ENCODE measurements around the gene STX1B. TPM values are rescaled to one million over a fixed set of nuclear protein-coding genes. Genes with fewer than 3 reads are reported as not detected.

Gene STX1B
- total RNA-seq, 1 donor from 2014 or later: 4.5 TPM

- Mint-ChIP-seq H3K27ac (ENCODE audit: unreplicated experiment) (peak overlapping the region; percentile 99), H3K4me1 (ENCODE audit: unreplicated experiment) (peaks cover 28% of the 10 kb centered on the region), H3K36me3 (ENCODE audit: unreplicated experiment) (peaks cover 20% of the 10 kb centered on the region), H3K9me3 (ENCODE audit: unreplicated experiment) (no peaks in the 10 kb centered on the region), H3K27me3 (ENCODE audit: unreplicated experiment) (no peaks in the 10 kb centered on the region), H3K4me3 (ENCODE audit: unreplicated experiment) (peak overlapping the region; percentile 90)
- TF ChIP-seq, protein P1, sequence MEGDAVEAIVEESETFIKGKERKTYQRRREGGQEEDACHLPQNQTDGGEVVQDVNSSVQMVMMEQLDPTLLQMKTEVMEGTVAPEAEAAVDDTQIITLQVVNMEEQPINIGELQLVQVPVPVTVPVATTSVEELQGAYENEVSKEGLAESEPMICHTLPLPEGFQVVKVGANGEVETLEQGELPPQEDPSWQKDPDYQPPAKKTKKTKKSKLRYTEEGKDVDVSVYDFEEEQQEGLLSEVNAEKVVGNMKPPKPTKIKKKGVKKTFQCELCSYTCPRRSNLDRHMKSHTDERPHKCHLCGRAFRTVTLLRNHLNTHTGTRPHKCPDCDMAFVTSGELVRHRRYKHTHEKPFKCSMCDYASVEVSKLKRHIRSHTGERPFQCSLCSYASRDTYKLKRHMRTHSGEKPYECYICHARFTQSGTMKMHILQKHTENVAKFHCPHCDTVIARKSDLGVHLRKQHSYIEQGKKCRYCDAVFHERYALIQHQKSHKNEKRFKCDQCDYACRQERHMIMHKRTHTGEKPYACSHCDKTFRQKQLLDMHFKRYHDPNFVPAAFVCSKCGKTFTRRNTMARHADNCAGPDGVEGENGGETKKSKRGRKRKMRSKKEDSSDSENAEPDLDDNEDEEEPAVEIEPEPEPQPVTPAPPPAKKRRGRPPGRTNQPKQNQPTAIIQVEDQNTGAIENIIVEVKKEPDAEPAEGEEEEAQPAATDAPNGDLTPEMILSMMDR (IDR thresholded peaks at IDR 0.05): peak; percentile 48
- peak; percentile 93 for DNase-seq (ENCODE audit: extremely low spot score, unreplicated experiment)
Measured at GRCh38 chr16:30956601-30957455, 53.6 kb downstream of the STX1B start.

DNA sequence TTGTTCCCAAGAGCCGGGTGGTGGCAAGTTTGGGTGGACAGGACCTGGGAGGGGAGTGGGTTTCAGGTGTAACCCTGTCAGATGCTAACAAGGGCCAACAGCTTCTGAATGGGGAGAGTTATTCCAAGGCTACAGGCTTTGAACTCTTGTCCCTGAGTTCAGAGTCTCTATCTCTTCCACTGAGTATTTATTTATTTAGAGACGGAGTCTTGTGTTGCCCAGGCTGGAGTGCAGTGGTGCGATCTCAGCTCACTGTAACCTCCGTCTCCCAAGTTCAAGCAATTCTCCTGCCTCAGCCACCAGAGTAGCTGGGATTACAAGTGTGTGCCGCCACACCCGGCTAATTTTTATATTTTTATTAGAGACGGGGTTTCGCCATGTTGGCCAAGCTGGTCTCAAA is 55.4 kb downstream of the STX1B start:
- H3K27ac Mint-ChIP-seq (ENCODE audit: unreplicated experiment): no peak overlapping the region
- no peaks in the 10 kb centered on the region for H3K27me3 Mint-ChIP-seq (ENCODE audit: unreplicated experiment)
- no peaks in the 10 kb centered on the region for H3K9me3 Mint-ChIP-seq (ENCODE audit: unreplicated experiment)
- H3K4me1 Mint-ChIP-seq (ENCODE audit: unreplicated experiment): peaks cover 43% of the 10 kb centered on the region
- no peak for DNase-seq (ENCODE audit: extremely low spot score, unreplicated experiment)
- H3K36me3 Mint-ChIP-seq (ENCODE audit: unreplicated experiment): peaks cover 8% of the 10 kb centered on the region
- TF ChIP-seq, protein P1 (IDR thresholded peaks at IDR 0.05): no peak
- no peak overlapping the region for H3K4me3 Mint-ChIP-seq (ENCODE audit: unreplicated experiment)

- Mint-ChIP-seq H3K9me3 (ENCODE audit: unreplicated experiment) (no peaks in the 10 kb centered on the region), H3K4me1 (ENCODE audit: unreplicated experiment) (peaks cover 38% of the 10 kb centered on the region), H3K4me3 (ENCODE audit: unreplicated experiment) (no peak overlapping the region), H3K27me3 (ENCODE audit: unreplicated experiment) (no peaks in the 10 kb centered on the region), H3K36me3 (ENCODE audit: unreplicated experiment) (no peaks in the 10 kb centered on the region), H3K27ac (ENCODE audit: unreplicated experiment) (peak overlapping the region; percentile 47)
- no peak for DNase-seq (ENCODE audit: extremely low spot score, unreplicated experiment)
- TF ChIP-seq, protein P1 (IDR thresholded peaks at IDR 0.05): peak; percentile 81
Measured at GRCh38 chr16:30953511-30954124, 56.8 kb downstream of the STX1B start.

DNA sequence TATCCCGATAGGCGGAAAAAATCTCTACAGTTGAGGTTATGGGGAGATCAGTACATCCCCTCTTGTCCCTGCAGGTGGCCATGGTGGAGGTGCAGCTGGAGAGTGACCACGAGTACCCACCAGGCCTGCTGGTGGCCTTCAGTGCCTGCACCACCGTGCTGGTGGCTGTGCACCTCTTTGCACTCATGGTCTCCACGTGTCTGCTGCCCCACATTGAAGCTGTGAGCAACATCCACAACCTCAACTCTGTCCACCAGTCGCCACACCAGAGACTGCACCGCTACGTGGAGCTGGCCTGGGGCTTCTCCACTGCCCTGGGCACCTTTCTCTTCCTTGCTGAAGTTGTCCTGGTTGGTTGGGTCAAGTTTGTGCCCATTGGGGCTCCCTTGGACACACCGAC is 57.3 kb downstream of the STX1B start:
- Mint-ChIP-seq H3K9me3 (ENCODE audit: unreplicated experiment) (no peaks in the 10 kb centered on the region), H3K36me3 (ENCODE audit: unreplicated experiment) (no peaks in the 10 kb centered on the region), H3K27me3 (ENCODE audit: unreplicated experiment) (no peaks in the 10 kb centered on the region), H3K27ac (ENCODE audit: unreplicated experiment) (no peak overlapping the region), H3K4me3 (ENCODE audit: unreplicated experiment) (no peak overlapping the region), H3K4me1 (ENCODE audit: unreplicated experiment) (peaks cover 35% of the 10 kb centered on the region)
- TF ChIP-seq, protein P1 (IDR thresholded peaks at IDR 0.05): no peak
- no peak for DNase-seq (ENCODE audit: extremely low spot score, unreplicated experiment)

DNA sequence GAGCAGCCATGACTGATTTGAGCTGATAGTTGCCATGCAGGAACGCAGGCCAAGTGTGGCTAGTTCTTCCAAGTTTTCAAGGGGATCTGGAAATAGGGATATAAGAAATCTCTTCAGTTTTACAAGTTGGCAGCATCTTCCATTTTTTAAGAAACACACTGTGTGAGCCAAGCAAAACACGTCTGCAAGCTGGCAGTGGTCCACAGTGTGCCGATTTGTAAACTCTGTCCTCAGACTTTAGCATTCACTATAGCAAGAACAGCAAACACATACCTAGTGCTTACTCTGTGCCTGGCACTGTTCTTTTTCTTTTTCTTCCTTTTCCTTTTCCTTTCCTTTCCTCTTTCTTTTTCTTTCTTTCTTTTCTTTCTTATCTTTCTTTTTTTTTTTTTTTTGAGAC is 58.7 kb downstream of the STX1B start:
- DNase-seq (ENCODE audit: extremely low spot score, unreplicated experiment): no peak
- Mint-ChIP-seq H3K27ac (ENCODE audit: unreplicated experiment) (peak overlapping the region; percentile 52), H3K27me3 (ENCODE audit: unreplicated experiment) (no peaks in the 10 kb centered on the region), H3K9me3 (ENCODE audit: unreplicated experiment) (no peaks in the 10 kb centered on the region), H3K4me1 (ENCODE audit: unreplicated experiment) (peaks cover 38% of the 10 kb centered on the region), H3K36me3 (ENCODE audit: unreplicated experiment) (peaks cover 2% of the 10 kb centered on the region), H3K4me3 (ENCODE audit: unreplicated experiment) (no peak overlapping the region)
- TF ChIP-seq, protein P1 (IDR thresholded peaks at IDR 0.05): no peak
